Posterior cingulate gyrus (tissue), 11 donors: ENCODE results near the gene EIF4E.
"Not testable (repeated sequence)": the region's sequence is repeated elsewhere in the genome, so short reads cannot be mapped to it uniquely, and the experiment has no call there.

Source experiments
- DNase-seq, 10 donors: peaks; one replicate each; pipeline versions ENCODE4 v3.0.0 to v3.0.0-alpha.2; 2020 to 2021; ENCODE audit warnings: mixed read lengths in 3 of 10
- intact Hi-C: fragments of 100-400 bp; cut with DNase I; formaldehyde crosslinking; loops from one replicate; pipeline ENCODE4 v1.15.1; 2023

The EIF4E gene

DNA sequence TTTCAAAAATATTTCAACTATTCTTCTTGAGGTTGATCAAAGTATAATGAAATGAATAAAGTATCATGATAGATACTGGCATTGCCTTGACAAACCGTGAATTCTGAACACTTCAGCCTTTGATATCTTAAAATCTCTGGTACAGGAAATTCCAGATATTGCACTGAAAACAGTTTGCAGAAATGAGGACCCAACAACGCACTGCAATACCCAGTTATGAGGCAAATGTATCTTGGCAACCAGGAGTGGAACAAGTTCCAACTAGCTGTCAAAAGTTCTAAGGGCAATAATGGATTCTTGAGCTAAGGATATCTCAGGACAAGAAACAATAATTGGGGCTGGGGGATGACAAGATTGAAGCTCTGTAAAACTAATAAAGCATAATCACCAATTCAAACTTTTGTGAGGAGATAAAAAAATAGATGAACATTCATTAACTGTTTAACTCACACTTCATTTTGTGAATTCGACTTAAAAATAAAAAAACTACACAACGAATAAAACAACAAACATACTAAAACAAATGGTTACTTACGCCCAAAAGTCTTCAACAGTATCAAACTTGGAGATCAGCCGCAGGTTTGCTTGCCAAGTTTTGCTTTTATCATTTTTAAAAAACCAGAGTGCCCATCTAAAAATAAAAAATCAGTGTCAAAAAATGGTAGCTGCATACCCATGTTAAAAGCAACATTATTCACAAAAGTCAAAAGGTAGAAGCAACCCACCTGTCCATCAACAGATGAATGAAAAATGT, 38.1 kb downstream of the EIF4E start:
- intact Hi-C loops: no loop called here
- DNase-seq: no peak

DNA sequence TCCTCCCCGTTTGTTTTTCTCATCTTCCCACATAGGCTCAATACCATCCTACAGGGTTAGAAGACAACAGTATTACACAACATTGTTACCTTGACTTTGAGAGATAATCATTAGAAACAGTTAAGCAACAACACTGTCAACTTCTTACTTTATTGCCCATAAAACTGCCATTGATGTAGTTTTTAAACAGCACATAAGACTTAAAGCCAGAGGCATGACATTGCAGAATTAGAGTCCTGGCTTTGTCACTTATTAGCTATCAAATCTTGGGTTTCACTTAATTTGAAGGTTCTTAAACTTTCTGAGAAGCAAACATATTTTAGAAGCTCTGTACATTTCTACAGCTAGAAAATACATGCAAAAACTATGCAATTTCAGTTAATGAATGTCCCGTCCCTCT, 41.8 kb downstream of the EIF4E start:
- DNase-seq: no peak
- intact Hi-C loops: no loop called here

DNA sequence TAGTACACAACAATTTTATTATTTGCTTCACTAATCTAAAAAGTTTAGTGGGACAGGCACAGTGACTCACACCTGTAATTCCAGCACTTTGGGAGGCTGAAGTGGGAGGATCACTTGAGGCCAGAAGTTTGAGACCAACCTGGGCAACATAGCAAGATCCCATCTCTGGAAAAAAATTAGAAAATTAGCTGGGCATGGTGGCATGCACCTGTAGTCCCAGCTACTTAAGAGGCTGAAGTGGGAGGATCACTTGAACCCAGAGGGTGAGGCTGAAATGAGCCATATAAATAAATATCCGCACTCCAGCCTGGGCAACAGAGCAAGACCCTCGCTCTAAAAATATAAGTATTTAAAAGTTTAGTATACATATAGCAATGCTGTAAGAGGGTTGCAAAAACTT, 42.6 kb downstream of the EIF4E start:
- intact Hi-C loops, DNase-seq: not testable (repeated sequence)

DNA sequence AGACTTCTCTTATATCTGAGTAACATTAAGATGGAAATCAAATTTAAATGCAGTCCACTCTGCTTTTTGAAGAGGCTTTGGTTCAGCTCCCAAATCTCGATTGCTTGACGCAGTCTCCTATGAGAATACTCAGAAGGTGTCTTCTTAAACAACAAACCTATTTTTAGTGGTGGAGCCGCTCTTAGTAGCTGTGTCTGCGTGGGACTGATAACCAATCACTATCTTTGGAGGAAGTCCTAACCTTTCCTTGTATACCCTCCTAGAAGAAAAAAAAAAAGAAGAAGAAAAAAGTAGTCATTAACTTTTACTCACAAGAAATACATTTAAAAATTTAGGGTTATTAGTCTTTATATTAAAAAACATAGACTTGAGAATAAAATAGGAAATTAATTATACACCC, 48.0 kb downstream of the EIF4E start:
- DNase-seq, intact Hi-C loops: not testable (repeated sequence)

DNA sequence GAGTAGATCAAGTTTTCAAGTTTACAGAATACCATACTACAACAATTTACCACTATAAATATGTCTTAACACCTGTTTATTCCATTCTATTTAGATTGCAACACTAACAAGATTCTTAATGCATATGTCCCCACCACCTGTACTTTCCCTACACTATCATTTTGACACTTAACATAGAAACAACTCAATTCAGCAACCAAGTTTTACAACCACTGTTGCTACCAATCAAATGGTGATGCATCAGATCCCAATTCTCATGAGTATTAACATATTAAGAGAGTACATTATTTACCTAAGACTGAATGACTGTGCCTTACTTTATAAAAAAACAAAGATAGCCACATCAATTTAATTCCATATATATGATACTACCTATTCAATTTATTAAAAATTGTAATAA, 49.4 kb downstream of the EIF4E start:
- no peak for DNase-seq
- intact Hi-C loops: no loop called here

DNA sequence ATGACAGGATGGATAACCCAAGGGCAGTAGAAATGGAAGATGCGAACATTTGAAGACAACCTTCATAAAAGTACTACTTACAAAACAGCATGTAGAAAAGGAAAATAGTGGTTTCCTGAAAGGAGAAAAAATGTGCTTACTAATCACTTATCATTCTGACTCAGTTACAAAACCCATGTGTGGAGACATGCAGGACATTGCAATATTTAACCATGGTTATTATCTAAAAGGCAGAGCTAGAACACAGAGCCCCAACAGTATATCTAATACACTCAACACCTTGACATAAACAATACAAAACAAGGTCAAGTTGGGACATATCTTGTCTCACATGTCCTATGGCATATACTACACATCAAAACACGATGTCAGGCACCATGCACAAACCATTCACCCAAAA, 55.9 kb downstream of the EIF4E start:
- intact Hi-C loops: no loop called here
- no peak for DNase-seq

DNA sequence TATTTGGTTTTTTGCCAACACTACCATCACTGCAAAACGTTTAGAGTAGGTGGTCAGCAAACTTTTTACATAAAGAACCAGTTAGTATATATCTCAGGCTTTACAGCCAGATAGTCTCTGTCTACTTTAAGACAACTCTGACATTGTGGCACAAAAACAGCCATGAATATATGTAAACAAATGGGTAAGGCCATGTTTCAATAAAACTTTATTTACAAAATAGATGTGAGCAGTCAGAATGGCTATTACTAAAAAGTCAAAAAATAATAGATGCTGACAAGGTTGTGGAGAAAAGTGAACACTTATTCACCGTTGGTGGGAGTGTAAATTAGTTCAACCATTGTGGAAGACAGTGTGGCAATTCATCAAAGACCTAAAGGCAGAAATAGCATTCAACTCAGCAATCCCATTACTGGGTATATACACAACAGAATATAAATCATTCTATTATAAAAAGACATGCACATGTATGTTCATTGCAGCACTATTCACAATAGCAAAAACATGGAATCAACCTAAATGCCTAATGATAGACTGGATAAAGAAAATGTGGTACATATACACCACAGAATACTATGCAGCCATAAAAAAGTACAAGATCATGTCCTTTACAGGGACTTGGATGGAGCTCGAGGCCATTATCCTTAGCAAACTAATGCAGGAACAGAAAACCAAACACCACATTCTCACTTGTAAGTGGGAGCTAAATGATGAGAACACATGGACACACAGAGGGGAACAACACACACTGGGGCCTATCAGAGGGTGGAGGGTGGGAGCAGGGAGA, 56.6 kb downstream of the EIF4E start:
- intact Hi-C loops: not testable (repeated sequence)

DNA sequence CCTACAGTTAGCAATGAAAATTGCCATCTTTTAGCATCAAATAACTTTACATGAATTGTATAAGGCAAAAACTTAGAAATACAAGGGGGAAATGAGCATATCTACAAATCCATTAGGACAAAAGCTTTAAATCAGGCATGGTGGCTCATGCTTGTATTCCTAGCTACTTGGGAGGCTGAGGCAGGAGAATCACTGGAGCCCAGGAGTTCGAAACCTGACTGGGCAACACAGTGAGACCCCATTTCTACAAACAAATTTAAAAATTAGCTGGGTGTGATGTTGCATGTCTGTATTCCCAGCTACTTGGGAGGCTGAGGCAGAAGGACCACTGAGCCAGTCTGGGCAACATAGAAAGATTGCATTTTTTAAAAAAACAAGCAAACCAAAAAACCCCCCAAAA, 61.3 kb downstream of the EIF4E start:
- no peak for DNase-seq
- intact Hi-C loops: no loop called here

More for the DNA sequence above, 56.6 kb downstream of the EIF4E start:
- not testable (repeated sequence) for DNase-seq

DNA sequence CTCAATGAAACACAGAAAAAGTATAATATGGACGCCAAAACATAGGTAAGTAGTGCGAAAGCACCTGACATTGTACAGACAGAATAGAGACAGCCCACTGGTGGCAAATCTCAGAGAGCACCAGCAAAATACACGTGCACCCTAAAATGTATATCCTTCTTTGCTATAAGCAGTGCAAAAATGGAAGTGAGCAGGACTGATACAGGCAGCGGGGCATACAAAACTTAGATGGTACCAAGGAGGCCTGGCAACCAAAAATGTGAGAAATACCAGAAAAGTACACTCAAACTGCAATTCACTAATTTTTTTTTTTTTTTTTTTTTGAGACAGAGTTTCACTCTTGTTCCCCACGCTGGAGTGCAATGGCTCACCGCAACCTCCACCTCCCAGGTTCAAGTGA, 63.9 kb downstream of the EIF4E start:
- no peak for DNase-seq
- intact Hi-C loops: no loop called here

DNA sequence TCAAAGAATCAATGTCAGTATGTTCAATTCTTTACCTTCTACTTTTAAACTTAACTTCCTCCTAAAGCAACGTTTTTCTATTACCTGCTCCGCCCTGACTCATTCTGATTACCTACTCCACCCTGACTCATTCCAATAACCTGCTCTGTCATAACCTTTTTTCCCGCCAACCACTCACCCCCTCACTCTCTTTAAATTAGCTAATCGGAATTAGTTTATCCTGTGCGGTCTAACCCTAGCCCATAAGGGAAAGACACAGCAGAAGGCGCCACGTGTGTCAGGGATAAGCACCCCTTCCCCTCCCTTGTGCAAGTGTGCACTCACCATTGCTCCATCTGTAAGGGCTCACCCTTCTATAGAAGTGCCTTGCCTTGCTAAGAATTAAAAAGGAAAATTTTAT, 64.4 kb downstream of the EIF4E start:
- no peak for DNase-seq
- intact Hi-C loops: no loop called here

DNA sequence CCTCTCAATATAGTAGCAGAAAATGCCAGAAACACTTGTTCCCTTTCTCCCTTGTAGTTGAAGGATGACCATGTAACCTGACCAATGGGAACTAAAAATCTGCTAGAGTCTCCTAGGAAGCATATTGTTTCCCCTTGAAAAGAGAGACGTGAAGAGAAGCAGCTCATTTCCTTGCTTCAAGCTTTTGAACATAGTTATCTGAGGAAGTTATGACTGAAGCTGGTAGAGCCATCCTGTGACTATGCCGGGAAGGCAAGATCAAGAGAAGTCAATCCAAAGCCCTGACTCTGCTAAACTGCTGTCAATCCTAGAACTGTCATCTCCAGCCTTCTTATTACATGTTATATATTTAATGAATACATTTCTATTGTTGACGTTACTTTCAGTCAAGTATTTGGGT, 66.6 kb downstream of the EIF4E start:
- no peak for DNase-seq
- intact Hi-C loops: no loop called here

DNA sequence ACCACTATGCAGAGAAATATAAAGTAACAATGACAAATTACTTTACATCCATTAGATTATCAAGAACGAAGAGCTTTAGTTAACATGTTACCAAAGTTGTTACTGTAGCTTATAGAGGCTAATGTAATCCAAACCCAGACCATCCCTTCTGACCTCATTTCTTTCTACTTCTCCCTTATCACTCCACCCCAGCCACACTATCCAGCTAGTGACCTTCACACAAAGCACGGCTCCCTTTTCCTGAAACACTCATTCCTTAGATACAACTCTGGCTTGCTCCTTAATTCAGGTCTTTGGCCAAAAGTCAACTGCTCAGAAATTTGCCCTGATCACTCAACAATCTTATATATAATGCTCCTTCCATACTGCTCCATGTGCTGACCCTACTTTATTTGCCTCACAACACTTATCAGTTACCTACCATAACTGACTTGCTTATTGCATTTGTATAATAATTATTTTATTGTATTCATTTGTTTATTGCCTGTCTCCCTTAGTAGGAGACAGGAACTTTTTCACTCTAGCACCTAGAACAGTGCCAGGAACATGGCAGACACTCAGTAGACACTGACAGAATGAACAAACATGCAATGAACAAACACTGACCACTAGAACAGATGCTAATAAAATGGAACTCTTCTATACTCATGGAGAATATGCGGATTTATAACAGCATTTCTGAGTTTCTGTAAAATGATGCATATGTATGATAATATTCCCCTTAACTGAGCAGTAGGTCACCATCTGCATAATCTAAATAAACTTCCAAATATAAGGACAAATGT, 67.6 kb downstream of the EIF4E start:
- intact Hi-C loops: no loop called here
- DNase-seq: no peak

DNA sequence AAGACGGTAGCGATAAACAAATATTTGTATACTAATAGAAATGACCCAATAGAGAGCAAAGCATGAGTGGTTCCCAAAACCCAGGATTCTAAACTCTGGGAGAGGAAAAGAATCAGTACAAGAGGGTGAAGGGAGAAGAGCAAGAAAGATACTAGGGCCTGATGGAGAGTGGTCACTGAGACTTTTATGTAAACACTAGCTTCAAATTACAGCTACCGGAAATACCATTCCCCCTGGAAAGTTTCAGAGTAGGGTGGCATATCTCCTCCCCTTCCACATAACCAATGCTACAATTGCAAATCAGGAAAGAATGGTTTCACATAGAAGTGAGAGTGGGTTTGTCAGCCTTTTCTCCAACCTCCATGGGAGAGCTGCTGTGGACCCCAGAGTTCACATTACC, 77.1 kb downstream of the EIF4E start:
- intact Hi-C loops: no loop called here
- DNase-seq: no peak

DNA sequence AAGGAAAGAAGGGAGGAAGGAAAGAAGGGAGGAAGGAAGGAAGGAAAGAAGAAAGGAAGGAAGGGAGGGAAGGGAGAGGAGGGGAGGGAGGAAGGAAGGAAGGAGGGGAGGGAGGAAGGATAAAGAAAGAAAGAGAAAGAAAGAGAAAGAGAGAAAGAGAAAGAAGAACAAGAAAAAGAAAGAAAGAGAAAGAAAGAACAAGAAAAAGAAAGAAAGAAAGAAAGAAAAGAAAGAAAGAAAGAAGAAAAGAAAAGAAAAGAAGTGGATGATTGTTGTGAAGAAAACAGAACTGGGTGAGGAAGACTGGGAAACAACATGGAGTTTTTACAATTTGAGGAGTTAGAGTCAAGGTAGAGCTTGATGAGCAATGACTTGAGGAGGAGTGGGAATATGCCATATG, 78.0 kb downstream of the EIF4E start:
- no peak for DNase-seq
- intact Hi-C loops: no loop called here

DNA sequence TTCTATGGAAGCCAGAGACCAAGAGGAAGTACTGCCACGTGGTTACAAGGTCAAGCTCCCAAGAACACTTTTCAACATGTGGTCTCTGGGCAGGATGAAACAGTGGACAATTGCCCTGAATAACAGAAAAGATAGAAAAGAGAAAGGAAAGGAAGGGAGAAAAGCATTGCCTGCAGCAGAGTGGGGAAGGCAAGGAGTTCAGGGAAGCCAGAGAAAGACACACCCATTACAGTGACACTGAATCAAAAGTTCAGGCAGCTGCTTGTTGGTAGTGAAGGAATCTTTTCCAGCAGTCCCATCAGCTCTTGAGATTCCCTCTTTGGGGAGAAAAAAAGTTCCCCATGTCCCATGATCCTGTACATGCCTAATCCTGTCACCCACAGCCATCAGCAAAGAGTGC, 80.5 kb downstream of the EIF4E start:
- no peak for DNase-seq
- intact Hi-C loops: no loop called here

DNA sequence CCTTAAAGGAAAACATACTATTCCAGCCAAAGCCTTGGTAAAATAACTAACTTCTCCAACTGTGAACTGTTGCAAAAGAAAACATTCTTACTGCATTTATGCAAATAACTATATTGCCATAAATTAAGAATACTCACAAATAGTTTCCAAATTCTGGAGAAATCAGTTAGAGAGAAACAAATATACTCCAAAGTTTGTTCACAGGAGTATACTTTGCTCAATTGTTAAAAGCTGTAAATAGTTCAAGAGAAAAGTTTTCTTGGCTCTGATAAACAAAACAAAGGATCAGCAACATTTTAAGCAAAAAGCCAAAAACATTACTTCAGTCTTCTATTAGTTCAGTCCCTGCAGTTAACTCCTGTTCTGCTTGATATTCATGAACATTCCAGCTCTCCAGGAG, 83.0 kb downstream of the EIF4E start:
- intact Hi-C loops: no loop called here
- no peak for DNase-seq

DNA sequence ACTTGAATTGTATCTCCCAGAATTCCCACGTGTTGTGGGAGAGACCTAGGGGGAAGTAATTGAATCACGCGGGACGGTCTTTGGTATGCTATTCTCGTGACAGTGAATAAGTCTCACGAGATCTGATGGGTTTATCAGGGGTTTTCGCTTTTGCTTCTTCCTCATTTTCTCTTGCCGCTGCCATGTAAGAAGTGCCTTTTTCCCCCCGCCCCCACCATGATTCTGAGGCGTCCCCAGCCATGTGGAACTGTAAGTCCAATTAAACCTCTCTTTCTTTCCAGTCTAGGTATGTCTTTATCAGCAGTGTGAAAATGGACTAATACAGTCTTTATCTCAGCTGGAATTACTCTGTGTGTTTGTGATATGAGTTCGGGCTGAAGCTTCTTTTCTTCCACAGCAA, 86.0 kb downstream of the EIF4E start:
- intact Hi-C loops, DNase-seq: not testable (repeated sequence)

DNA sequence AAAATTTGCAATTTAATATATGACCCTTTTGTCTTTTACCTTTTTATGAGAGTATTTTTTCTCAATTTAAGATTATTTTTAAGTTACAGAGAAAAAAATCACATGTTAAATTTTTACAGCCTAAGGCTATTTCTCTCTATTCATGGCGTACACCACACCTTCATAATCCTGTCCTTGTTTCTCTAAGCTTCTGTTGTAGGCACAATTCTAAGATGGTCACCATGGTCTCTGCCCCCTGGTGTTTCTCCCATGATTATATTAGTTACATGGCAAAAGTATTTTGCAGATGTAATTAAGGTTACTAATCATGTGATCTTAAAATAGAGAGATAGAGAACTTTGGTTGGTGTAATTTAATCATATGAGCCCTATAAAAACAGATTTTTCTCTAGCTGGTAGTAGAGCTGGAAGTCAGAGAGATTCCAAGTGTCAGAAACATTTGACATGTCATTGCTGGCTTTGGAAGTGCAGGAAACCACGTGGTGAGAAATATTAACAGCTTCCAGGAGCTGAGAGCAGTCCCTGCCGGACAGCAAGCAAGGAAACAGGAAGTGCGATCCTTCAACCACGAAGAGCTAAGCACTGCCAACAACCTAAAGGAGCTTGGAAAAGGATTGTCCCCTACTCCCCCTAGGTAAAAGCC, 89.8 kb downstream of the EIF4E start:
- no peak for DNase-seq
- intact Hi-C loops: no loop called here

DNA sequence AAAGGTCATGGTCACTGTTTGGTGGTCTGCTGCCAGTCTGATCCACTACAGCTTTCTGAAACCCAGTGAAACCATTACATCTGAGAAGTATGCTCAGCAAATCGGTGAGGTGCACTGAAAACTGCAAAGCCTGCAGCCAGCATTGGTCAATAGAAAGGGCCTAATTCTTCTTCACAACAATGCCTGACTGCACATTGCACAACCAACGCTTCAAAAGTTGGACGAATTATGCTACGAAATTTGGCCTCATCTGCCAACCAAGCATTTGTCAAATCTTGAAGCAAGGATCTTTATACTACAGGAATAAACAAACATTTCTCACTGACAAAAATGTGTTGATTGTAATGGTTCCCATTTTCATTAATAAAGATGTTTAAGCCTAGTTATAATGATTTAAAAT, 90.4 kb downstream of the EIF4E start:
- intact Hi-C loops: no loop called here
- DNase-seq: peak in 1 of 10 donors; percentile 18

DNA sequence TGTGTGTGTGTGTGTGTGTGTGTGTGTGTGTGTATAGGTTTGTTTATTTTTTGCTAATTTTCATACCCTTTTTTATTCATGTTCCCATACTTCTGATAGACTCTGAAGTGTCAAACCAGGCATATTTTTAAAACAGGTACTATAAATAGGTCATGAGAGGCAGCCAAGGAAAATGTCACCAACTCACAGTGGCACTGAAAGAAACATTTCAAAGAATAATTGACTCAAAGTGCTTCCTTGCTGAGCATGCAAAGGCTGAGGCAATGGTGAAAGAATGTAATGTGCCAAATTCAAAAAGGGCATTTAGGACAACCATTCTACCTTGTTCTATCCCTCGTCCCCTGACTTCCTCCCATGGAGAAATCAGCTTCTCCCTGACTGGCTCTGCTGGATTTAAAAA, 95.5 kb downstream of the EIF4E start:
- DNase-seq: no peak
- intact Hi-C loops: no loop called here

DNA sequence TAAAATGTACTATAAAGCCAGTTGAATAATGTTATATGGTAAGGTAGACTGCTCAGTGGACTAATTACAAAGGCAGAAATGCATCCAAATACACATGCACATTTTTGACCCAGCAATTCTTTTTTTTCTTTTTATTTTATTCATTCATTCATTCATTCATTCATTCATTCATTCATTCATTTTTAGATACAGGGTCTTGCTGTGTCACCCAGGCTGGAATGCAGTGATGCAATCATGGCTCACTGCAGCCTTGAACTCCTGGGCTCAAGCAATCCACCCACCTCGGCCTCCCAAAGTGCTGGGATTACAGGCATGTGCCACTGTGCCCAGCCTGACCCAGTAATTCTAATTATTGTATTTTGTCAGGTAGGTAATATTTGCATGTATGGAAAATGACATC, 97.9 kb downstream of the EIF4E start:
- DNase-seq, intact Hi-C loops: not testable (repeated sequence)
